ENCODE measurements around the gene ICA1L. TPM values are rescaled to one million over a fixed set of nuclear protein-coding genes. Genes with fewer than 3 reads are reported as not detected.

Gene ICA1L
- polyA plus RNA-seq, 1 donor from 2014 or later, result 2.2 TPM

- Mint-ChIP-seq H3K4me1 (no peaks in the 10 kb centered on the region), H3K27ac (peak overlapping the region in 1 of 3 donors; percentile 14), H3K4me3 (no peak overlapping the region), H3K27me3 (no peaks in the 10 kb centered on the region), H3K9me3 (no peaks in the 10 kb centered on the region), H3K36me3 (peaks cover 7% of the 10 kb centered on the region)
Measured at GRCh38 chr2:202778217-202778616, 93.3 kb downstream of the ICA1L start.

- H3K4me3 Mint-ChIP-seq, result no peak overlapping the region
- peaks cover 0 to 5% (median 0%) of the 10 kb centered on the region in 3 donors for H3K4me1 Mint-ChIP-seq
- no peaks in the 10 kb centered on the region for H3K9me3 Mint-ChIP-seq
- H3K27me3 Mint-ChIP-seq, result no peaks in the 10 kb centered on the region
- peaks cover 7% of the 10 kb centered on the region for H3K36me3 Mint-ChIP-seq
- H3K27ac Mint-ChIP-seq, result peak overlapping the region in 1 of 3 donors; percentile 55
Measured at GRCh38 chr2:202774104-202774503, 97.5 kb downstream of the ICA1L start.

- peak overlapping the region in 1 of 4 donors; percentile 51 for H3K4me3 Mint-ChIP-seq
- H3K36me3 Mint-ChIP-seq, result peaks cover 5% of the 10 kb centered on the region
- no peaks in the 10 kb centered on the region for H3K27me3 Mint-ChIP-seq
- H3K4me1 Mint-ChIP-seq, result peaks cover 0 to 5% (median 0%) of the 10 kb centered on the region in 3 donors
- H3K27ac Mint-ChIP-seq, result peak overlapping the region in 1 of 3 donors; percentile 47
- no peaks in the 10 kb centered on the region for H3K9me3 Mint-ChIP-seq
Measured at GRCh38 chr2:202773301-202773973, 98.1 kb downstream of the ICA1L start.

DNA sequence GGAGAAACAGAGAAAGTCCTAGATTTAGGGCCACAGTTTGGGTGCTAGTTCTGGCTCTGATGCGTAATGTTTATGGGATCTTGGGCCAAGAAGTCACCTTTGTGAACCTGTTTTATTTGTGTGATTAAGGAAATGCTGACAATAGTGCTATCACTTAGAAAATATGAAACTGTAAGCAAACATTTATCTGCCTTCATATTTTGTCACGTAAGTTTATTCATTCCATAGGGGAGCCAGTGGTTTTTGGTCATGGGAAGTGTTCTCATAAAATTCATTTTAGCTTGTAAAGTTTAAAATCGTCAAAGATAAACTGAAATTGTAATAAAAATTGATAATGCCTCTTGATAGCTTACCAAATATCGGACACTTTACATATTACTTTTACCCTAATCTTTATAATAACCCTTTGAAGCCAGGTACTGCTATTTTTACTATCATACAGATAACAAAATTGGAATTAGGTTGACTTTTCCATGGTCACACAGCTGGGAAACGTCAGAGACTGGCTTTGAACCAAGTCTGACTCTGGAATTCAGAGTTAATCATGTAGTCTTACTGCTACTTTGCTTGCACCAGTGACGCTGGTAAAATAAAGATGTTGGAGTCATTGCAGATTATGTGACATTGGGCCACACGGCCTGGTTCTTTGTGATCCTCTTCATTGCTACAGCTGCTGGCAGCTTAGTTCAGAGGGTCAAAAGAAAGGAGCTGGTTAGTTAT, 99.7 kb downstream of the ICA1L start:
- Mint-ChIP-seq H3K27me3 (no peaks in the 10 kb centered on the region), H3K9me3 (no peaks in the 10 kb centered on the region), H3K4me3 (no peak overlapping the region), H3K4me1 (peaks cover 1 to 8% (median 3%) of the 10 kb centered on the region in 3 donors), H3K27ac (peak overlapping the region in 1 of 3 donors; percentile 5), H3K36me3 (peaks cover 7% of the 10 kb centered on the region)

- no peaks in the 10 kb centered on the region for H3K9me3 Mint-ChIP-seq
- no peak overlapping the region for H3K27ac Mint-ChIP-seq
- peaks cover 10% of the 10 kb centered on the region for H3K36me3 Mint-ChIP-seq
- no peak overlapping the region for H3K4me3 Mint-ChIP-seq
- no peaks in the 10 kb centered on the region for H3K27me3 Mint-ChIP-seq
- H3K4me1 Mint-ChIP-seq, result peaks cover 1 to 8% (median 3%) of the 10 kb centered on the region in 3 donors
Measured at GRCh38 chr2:202771336-202771735, 100.2 kb downstream of the ICA1L start.

- Mint-ChIP-seq H3K36me3 (peaks cover 10% of the 10 kb centered on the region), H3K27ac (no peak overlapping the region), H3K27me3 (no peaks in the 10 kb centered on the region), H3K9me3 (no peaks in the 10 kb centered on the region), H3K4me1 (peaks cover 1 to 8% (median 3%) of the 10 kb centered on the region in 3 donors), H3K4me3 (no peak overlapping the region)
Measured at GRCh38 chr2:202769201-202769600, 102.4 kb downstream of the ICA1L start.

DNA sequence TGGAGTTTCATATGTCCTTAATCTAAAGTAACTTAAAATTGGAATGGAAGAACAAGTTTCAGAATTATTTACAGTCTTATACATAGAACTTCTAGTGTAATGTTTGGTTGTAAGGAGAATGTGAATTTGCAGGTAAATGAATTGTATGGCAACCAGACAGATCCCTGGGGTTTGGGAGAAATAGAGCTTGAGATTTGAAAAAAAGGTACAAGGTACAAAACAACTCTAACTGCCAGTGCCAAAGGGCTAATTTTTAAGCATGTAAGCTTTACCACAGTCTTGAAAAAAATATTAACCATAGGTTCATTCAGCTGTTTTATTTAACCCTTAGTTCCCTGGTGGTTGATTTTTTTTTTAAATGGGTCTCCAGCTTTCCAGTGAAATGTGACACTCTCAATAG, 103.3 kb downstream of the ICA1L start:
- H3K9me3 Mint-ChIP-seq, result no peaks in the 10 kb centered on the region
- H3K27me3 Mint-ChIP-seq, result no peaks in the 10 kb centered on the region
- peaks cover 10% of the 10 kb centered on the region for H3K36me3 Mint-ChIP-seq
- H3K27ac Mint-ChIP-seq, result peak overlapping the region in 1 of 3 donors; percentile 76
- no peak overlapping the region for H3K4me3 Mint-ChIP-seq
- H3K4me1 Mint-ChIP-seq, result peaks cover 1 to 15% (median 7%) of the 10 kb centered on the region in 3 donors

DNA sequence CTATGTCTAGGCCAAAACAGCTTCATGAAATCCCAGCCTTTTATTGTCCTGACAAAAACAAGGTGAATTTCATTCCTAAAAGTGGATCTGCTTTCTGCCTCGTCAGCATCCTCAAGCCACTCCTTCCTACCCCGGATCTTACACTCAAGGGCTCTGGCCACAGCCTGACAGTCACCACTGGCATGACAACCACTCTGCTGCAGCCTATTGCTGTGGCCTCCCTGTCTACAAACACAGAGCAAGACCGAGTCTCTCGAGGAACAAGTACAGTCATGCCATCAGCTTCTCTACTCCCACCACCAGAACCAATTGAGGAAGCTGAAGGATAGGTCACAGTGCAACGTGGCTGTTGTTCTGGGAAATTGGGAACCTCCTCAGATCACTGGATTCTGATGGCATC, 106.1 kb downstream of the ICA1L start:
- Mint-ChIP-seq H3K27me3 (no peaks in the 10 kb centered on the region), H3K36me3 (peaks cover 10% of the 10 kb centered on the region), H3K27ac (peak overlapping the region in 1 of 3 donors; percentile 33), H3K4me3 (no peak overlapping the region), H3K4me1 (peaks cover 1 to 19% (median 11%) of the 10 kb centered on the region in 3 donors), H3K9me3 (no peaks in the 10 kb centered on the region)

- Mint-ChIP-seq H3K9me3 (no peaks in the 10 kb centered on the region), H3K27me3 (no peaks in the 10 kb centered on the region), H3K4me3 (no peak overlapping the region), H3K36me3 (peaks cover 10% of the 10 kb centered on the region), H3K27ac (no peak overlapping the region), H3K4me1 (peaks cover 1 to 19% (median 11%) of the 10 kb centered on the region in 3 donors)
Measured at GRCh38 chr2:202764991-202765390, 106.6 kb downstream of the ICA1L start.

DNA sequence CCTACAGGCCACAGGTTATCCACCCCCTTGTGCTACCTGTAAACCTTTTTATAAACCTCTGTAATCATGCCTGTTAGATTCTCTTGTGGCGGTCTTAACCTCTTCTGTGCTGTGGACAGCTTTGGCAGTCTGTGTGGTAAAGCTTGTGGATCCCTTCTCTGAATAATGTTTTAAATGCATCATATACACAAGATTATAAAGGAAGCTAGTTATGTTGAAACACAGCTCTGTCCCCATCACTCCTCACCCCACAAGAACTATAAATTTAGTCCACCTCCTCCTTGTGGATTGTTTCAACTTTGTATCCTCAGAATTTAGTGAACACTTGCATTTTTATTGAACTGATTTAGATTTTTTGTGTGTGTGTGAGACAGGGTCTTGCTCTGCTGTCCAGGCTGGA, 107.7 kb downstream of the ICA1L start:
- H3K27me3 Mint-ChIP-seq, result no peaks in the 10 kb centered on the region
- peak overlapping the region; percentile 16 to 71 (median 29) for H3K27ac Mint-ChIP-seq
- peaks cover 1 to 14% (median 11%) of the 10 kb centered on the region in 3 donors for H3K4me1 Mint-ChIP-seq
- peaks cover 10% of the 10 kb centered on the region for H3K36me3 Mint-ChIP-seq
- H3K4me3 Mint-ChIP-seq, result no peak overlapping the region
- no peaks in the 10 kb centered on the region for H3K9me3 Mint-ChIP-seq

DNA sequence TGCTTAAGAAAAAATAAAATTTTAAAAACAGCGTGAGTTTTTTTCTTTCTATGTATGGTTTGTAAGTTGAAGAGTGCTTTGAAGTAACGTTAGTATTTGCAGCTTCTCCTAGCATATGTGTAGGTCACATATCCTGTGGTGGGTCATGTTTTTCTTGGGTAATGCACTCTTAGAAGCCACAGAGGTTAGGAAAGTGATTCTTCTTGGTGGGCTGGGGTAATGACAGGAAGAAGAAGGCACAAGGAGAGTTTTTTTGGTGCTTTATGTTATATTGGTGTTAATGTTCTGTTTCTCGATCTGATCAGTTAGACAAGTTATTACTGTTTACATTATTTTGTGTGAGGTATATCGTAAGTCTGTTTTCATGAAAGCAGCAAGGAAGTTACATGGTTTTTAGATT, 109.0 kb downstream of the ICA1L start:
- Mint-ChIP-seq H3K27me3 (no peaks in the 10 kb centered on the region), H3K27ac (peak overlapping the region in 1 of 3 donors; percentile 49), H3K9me3 (no peaks in the 10 kb centered on the region), H3K4me3 (no peak overlapping the region), H3K4me1 (peaks cover 0 to 11% (median 7%) of the 10 kb centered on the region in 3 donors), H3K36me3 (peaks cover 10% of the 10 kb centered on the region)

DNA sequence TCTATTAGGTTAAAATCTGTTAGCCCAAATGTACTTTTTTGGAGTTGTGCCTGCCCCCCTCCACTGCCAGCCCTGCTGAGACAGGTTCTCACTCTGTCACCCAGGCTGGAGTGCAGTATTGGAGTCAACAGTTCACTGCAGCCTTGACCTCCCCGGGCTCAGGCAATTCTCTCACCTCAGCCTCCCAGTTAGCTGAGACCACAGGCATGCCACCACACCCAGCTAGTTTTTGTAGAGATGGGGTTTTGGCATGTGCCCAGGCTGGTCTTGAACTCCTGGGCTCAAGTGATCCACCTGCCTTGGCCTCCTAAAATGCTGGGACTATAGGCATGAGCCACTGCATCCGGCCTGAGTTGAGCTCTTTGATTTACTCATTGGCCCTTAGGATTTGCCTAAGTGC, 110.7 kb downstream of the ICA1L start:
- Mint-ChIP-seq H3K9me3 (no peaks in the 10 kb centered on the region), H3K4me1 (peaks cover 0 to 11% (median 7%) of the 10 kb centered on the region in 3 donors), H3K27me3 (no peaks in the 10 kb centered on the region), H3K27ac (peak overlapping the region in 1 of 3 donors; percentile 65), H3K4me3 (no peak overlapping the region), H3K36me3 (peaks cover 9% of the 10 kb centered on the region)

DNA sequence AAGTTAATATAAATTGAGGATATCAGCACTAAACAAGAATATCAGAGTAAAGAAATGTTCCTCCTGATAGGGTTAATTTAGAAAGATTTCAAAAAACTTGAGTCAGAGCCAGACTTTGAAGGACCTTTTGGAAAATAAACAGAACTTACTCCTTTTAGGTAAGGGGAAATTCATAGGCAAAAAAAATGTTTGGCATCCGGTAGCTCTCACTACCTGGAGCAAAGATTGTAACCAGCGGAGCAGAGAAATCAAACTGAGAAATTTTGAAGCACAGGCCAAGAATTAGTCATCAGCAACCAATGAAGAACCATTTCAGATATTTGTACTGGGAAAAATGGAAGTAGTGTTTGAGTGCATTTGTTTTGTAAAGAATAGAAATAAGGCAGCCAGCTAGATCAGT, 113.0 kb downstream of the ICA1L start:
- H3K27ac Mint-ChIP-seq, result no peak overlapping the region
- H3K36me3 Mint-ChIP-seq, result peaks cover 8% of the 10 kb centered on the region
- no peaks in the 10 kb centered on the region for H3K27me3 Mint-ChIP-seq
- peaks cover 0 to 2% (median 0%) of the 10 kb centered on the region in 3 donors for H3K9me3 Mint-ChIP-seq
- H3K4me1 Mint-ChIP-seq, result peaks cover 2 to 7% (median 5%) of the 10 kb centered on the region in 3 donors
- H3K4me3 Mint-ChIP-seq, result no peak overlapping the region

DNA sequence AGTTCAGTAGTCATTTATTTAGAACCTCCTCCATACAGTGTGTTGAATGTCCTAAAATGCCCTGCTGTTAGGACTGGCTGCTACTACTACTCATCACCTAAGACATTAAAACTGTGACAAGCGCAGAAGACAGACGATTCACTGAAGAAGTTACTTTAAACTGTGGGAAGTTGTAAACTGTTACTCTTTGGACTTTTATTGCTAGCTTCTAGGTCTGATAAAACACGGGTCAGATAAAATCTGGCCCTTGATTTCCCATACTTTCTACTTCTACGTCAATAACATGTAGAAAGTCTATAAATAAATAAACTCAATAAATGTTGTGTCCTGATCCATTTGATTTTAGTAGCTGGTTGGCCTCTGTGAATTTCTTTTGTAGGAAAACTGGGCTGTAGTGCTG, 113.4 kb downstream of the ICA1L start:
- H3K4me1 Mint-ChIP-seq, result peaks cover 2 to 3% (median 3%) of the 10 kb centered on the region in 3 donors
- H3K27me3 Mint-ChIP-seq, result no peaks in the 10 kb centered on the region
- no peak overlapping the region for H3K4me3 Mint-ChIP-seq
- peaks cover 0 to 2% (median 0%) of the 10 kb centered on the region in 3 donors for H3K9me3 Mint-ChIP-seq
- peaks cover 12% of the 10 kb centered on the region for H3K36me3 Mint-ChIP-seq
- H3K27ac Mint-ChIP-seq, result no peak overlapping the region

GRCh38 chr2:202757339-202757738, 114.2 kb downstream of the ICA1L start:
- peaks cover 16% of the 10 kb centered on the region for H3K36me3 Mint-ChIP-seq
- H3K9me3 Mint-ChIP-seq, result peaks cover 0 to 2% (median 0%) of the 10 kb centered on the region in 3 donors
- H3K4me3 Mint-ChIP-seq, result no peak overlapping the region
- no peak overlapping the region for H3K27ac Mint-ChIP-seq
- no peaks in the 10 kb centered on the region for H3K27me3 Mint-ChIP-seq
- H3K4me1 Mint-ChIP-seq, result peaks cover 0 to 3% (median 2%) of the 10 kb centered on the region in 3 donors

Measured in IgD-negative memory B cell (primary cell).